ENCODE measurements around the gene TUBG1.

Gene TUBG1

GRCh38 chr17:42571435-42572225 lies 37.9 kb upstream of the TUBG1 start:
- Histone ChIP-seq H4K12ac (ENCODE audit: low read depth, low read length) (no peak overlapping the region), H3K36me3 (ENCODE audit: control insufficient read depth in 1 of 2, insufficient read depth in 2 of 2, low read length in 2 of 2) (peaks cover 52 to 63% of the 10 kb centered on the region in 2 experiments), H3K9me3 (ENCODE audit: insufficient read depth, low read depth, low read length) (no peaks in the 10 kb centered on the region), H3K27me3 (ENCODE audit: insufficient read depth, low read length) (no peaks in the 10 kb centered on the region), H2AK5ac (ENCODE audit: low read length) (no peak overlapping the region), H4K8ac (ENCODE audit: low read depth, low read length) (no peak overlapping the region), H3K79me2 (ENCODE audit: control insufficient read depth, insufficient read depth, low read length, poor library complexity) (peaks cover 9% of the 10 kb centered on the region), H3K23ac (ENCODE audit: low read length) (no peak overlapping the region), H3K27ac (ENCODE audit: low read depth, low read length) (no peak overlapping the region), H2AFZ (ENCODE audit: insufficient read depth, low read length, poor library complexity) (no peak overlapping the region), H3K4me3 (ENCODE audit: low read depth, low read length) (no peak overlapping the region), H3K14ac (ENCODE audit: low read length) (no peak overlapping the region), H3K4me1 (ENCODE audit: control insufficient read depth in 1 of 2, insufficient read depth in 2 of 2, low read length in 2 of 2) (peaks cover 5 to 6% of the 10 kb centered on the region in 2 experiments), H2BK5ac (ENCODE audit: low read depth, low read length, poor library complexity) (no peak overlapping the region), H3K18ac (ENCODE audit: low read length) (no peak overlapping the region), H3K79me1 (ENCODE audit: low read length) (peaks cover 8% of the 10 kb centered on the region), H4K91ac (ENCODE audit: low read depth, low read length) (no peak overlapping the region), H3K9ac (ENCODE audit: low read length) (no peak overlapping the region), H2BK12ac (ENCODE audit: low read length) (no peak overlapping the region), H3K4ac (ENCODE audit: low read depth, low read length) (no peak overlapping the region), H2BK120ac (ENCODE audit: insufficient read depth, low read length, poor library complexity) (no peak overlapping the region), H3K4me2 (ENCODE audit: low read length) (no peak overlapping the region)
- no peak for DNase-seq
- WGBS (ENCODE audit: extremely low coverage, insufficient coverage, insufficient read length) = no CpG with 5 or more reads among the region's 12 CpGs

- no peak overlapping the region for H3K18ac ChIP-seq (ENCODE audit: low read length)
- H3K14ac ChIP-seq (ENCODE audit: low read length) = no peak overlapping the region
- peaks cover 52 to 63% of the 10 kb centered on the region in 2 experiments for H3K36me3 ChIP-seq (ENCODE audit: control insufficient read depth in 1 of 2, insufficient read depth in 2 of 2, low read length in 2 of 2)
- H3K23ac ChIP-seq (ENCODE audit: low read length) = no peak overlapping the region
- no peak overlapping the region for H4K8ac ChIP-seq (ENCODE audit: low read depth, low read length)
- H3K9ac ChIP-seq (ENCODE audit: low read length) = no peak overlapping the region
- no peaks in the 10 kb centered on the region for H3K9me3 ChIP-seq (ENCODE audit: insufficient read depth, low read depth, low read length)
- H3K4me2 ChIP-seq (ENCODE audit: low read length) = no peak overlapping the region
- peaks cover 8% of the 10 kb centered on the region for H3K79me2 ChIP-seq (ENCODE audit: control insufficient read depth, insufficient read depth, low read length, poor library complexity)
- no peak overlapping the region for H3K4ac ChIP-seq (ENCODE audit: low read depth, low read length)
- H2BK120ac ChIP-seq (ENCODE audit: insufficient read depth, low read length, poor library complexity) = no peak overlapping the region
- H4K12ac ChIP-seq (ENCODE audit: low read depth, low read length) = no peak overlapping the region
- H3K4me3 ChIP-seq (ENCODE audit: low read depth, low read length) = no peak overlapping the region
- H3K27me3 ChIP-seq (ENCODE audit: insufficient read depth, low read length) = no peaks in the 10 kb centered on the region
- no CpG with 5 or more reads among the region's 4 CpGs for WGBS (ENCODE audit: extremely low coverage, insufficient coverage, insufficient read length)
- H3K27ac ChIP-seq (ENCODE audit: low read depth, low read length) = no peak overlapping the region
- peaks cover 3% of the 10 kb centered on the region for H3K79me1 ChIP-seq (ENCODE audit: low read length)
- H2BK5ac ChIP-seq (ENCODE audit: low read depth, low read length, poor library complexity) = no peak overlapping the region
- no peak overlapping the region for H4K91ac ChIP-seq (ENCODE audit: low read depth, low read length)
- H2BK12ac ChIP-seq (ENCODE audit: low read length) = no peak overlapping the region
- no peak overlapping the region for H2AFZ ChIP-seq (ENCODE audit: insufficient read depth, low read length, poor library complexity)
- no peak for DNase-seq
- peaks cover 2% of the 10 kb centered on the region in 2 experiments for H3K4me1 ChIP-seq (ENCODE audit: control insufficient read depth in 1 of 2, insufficient read depth in 2 of 2, low read length in 2 of 2)
- H2AK5ac ChIP-seq (ENCODE audit: low read length) = no peak overlapping the region
Measured at GRCh38 chr17:42573095-42573494, 36.4 kb upstream of the TUBG1 start.

GRCh38 chr17:42574463-42574862 lies 35.0 kb upstream of the TUBG1 start:
- H3K4me3 ChIP-seq (ENCODE audit: low read depth, low read length) = no peak overlapping the region
- no peak overlapping the region for H4K8ac ChIP-seq (ENCODE audit: low read depth, low read length)
- H3K36me3 ChIP-seq (ENCODE audit: control insufficient read depth in 1 of 2, insufficient read depth in 2 of 2, low read length in 2 of 2) = peaks cover 40 to 52% of the 10 kb centered on the region in 2 experiments
- H3K9me3 ChIP-seq (ENCODE audit: insufficient read depth, low read depth, low read length) = no peaks in the 10 kb centered on the region
- H4K91ac ChIP-seq (ENCODE audit: low read depth, low read length) = no peak overlapping the region
- peaks cover 2 to 5% of the 10 kb centered on the region in 2 experiments for H3K4me1 ChIP-seq (ENCODE audit: control insufficient read depth in 1 of 2, insufficient read depth in 2 of 2, low read length in 2 of 2)
- no peak overlapping the region for H3K14ac ChIP-seq (ENCODE audit: low read length)
- no peak overlapping the region for H4K12ac ChIP-seq (ENCODE audit: low read depth, low read length)
- no peak overlapping the region for H2BK120ac ChIP-seq (ENCODE audit: insufficient read depth, low read length, poor library complexity)
- no peak for DNase-seq
- no peak overlapping the region for H3K18ac ChIP-seq (ENCODE audit: low read length)
- H3K4me2 ChIP-seq (ENCODE audit: low read length) = no peak overlapping the region
- no peaks in the 10 kb centered on the region for H3K27me3 ChIP-seq (ENCODE audit: insufficient read depth, low read length)
- no peak overlapping the region for H2AFZ ChIP-seq (ENCODE audit: insufficient read depth, low read length, poor library complexity)
- H2BK12ac ChIP-seq (ENCODE audit: low read length) = no peak overlapping the region
- H3K23ac ChIP-seq (ENCODE audit: low read length) = no peak overlapping the region
- no peak overlapping the region for H3K27ac ChIP-seq (ENCODE audit: low read depth, low read length)
- no peak overlapping the region for H2BK5ac ChIP-seq (ENCODE audit: low read depth, low read length, poor library complexity)
- no peak overlapping the region for H3K9ac ChIP-seq (ENCODE audit: low read length)
- WGBS (ENCODE audit: extremely low coverage, insufficient coverage, insufficient read length) = no CpG with 5 or more reads among the region's 3 CpGs
- peaks cover 3% of the 10 kb centered on the region for H3K79me1 ChIP-seq (ENCODE audit: low read length)
- no peak overlapping the region for H3K4ac ChIP-seq (ENCODE audit: low read depth, low read length)
- H3K79me2 ChIP-seq (ENCODE audit: control insufficient read depth, insufficient read depth, low read length, poor library complexity) = peaks cover 8% of the 10 kb centered on the region
- no peak overlapping the region for H2AK5ac ChIP-seq (ENCODE audit: low read length)

- H3K4ac ChIP-seq (ENCODE audit: low read depth, low read length) = peak overlapping the region; percentile 39
- H3K27ac ChIP-seq (ENCODE audit: low read depth, low read length) = peak overlapping the region; percentile 13
- H3K79me2 ChIP-seq (ENCODE audit: control insufficient read depth, insufficient read depth, low read length, poor library complexity) = peaks cover 8% of the 10 kb centered on the region
- peak overlapping the region; percentile 82 for H3K4me3 ChIP-seq (ENCODE audit: low read depth, low read length)
- H3K9me3 ChIP-seq (ENCODE audit: insufficient read depth, low read depth, low read length) = no peaks in the 10 kb centered on the region
- peak overlapping the region; percentile 5 for H2AK5ac ChIP-seq (ENCODE audit: low read length)
- peaks cover 35 to 53% of the 10 kb centered on the region in 2 experiments for H3K36me3 ChIP-seq (ENCODE audit: control insufficient read depth in 1 of 2, insufficient read depth in 2 of 2, low read length in 2 of 2)
- H2BK120ac ChIP-seq (ENCODE audit: insufficient read depth, low read length, poor library complexity) = no peak overlapping the region
- H2BK12ac ChIP-seq (ENCODE audit: low read length) = no peak overlapping the region
- no peak overlapping the region for H3K23ac ChIP-seq (ENCODE audit: low read length)
- DNase-seq = peak in 1 of 2 donors; percentile 38
- H3K4me2 ChIP-seq (ENCODE audit: low read length) = peak overlapping the region; percentile 56
- H4K8ac ChIP-seq (ENCODE audit: low read depth, low read length) = peak overlapping the region; percentile 83
- H3K27me3 ChIP-seq (ENCODE audit: insufficient read depth, low read length) = no peaks in the 10 kb centered on the region
- H3K9ac ChIP-seq (ENCODE audit: low read length) = peak overlapping the region; percentile 41
- peak overlapping the region; percentile 50 for H2AFZ ChIP-seq (ENCODE audit: insufficient read depth, low read length, poor library complexity)
- peak overlapping the region; percentile 68 for H4K12ac ChIP-seq (ENCODE audit: low read depth, low read length)
- peaks cover 3% of the 10 kb centered on the region for H3K79me1 ChIP-seq (ENCODE audit: low read length)
- H2BK5ac ChIP-seq (ENCODE audit: low read depth, low read length, poor library complexity) = no peak overlapping the region
- H4K91ac ChIP-seq (ENCODE audit: low read depth, low read length) = peak overlapping the region; percentile 29
- no CpG with 5 or more reads among the region's 18 CpGs for WGBS (ENCODE audit: extremely low coverage, insufficient coverage, insufficient read length)
- peaks cover 2 to 5% of the 10 kb centered on the region in 2 experiments for H3K4me1 ChIP-seq (ENCODE audit: control insufficient read depth in 1 of 2, insufficient read depth in 2 of 2, low read length in 2 of 2)
- H3K18ac ChIP-seq (ENCODE audit: low read length) = peak overlapping the region; percentile 29
- peak overlapping the region; percentile 36 for H3K14ac ChIP-seq (ENCODE audit: low read length)
Measured at GRCh38 chr17:42577140-42577531, 32.3 kb upstream of the TUBG1 start.
